Left colon (tissue), 2 donors: Measurements from ENCODE around the gene FBXO21. TPM values are rescaled to one million over a fixed set of nuclear protein-coding genes. Genes with fewer than 3 reads are reported as not detected.
A peak's percentile ranks its signal among the peaks of the same experiment; 100 is the strongest.
"Not testable (repeated sequence)": the region's sequence is repeated elsewhere in the genome, so short reads cannot be mapped to it uniquely, and the experiment has no call there.

Experiments used
- ATAC-seq: fragments of 200-7000 bp; cut with Tn5 transposase; one replicate; pipeline ENCODE4 v1.9.1; 2020; ENCODE audit warnings: mild to moderate bottlenecking, moderate library complexity
- DNase-seq, 2 donors: peaks; one replicate each; pipeline ENCODE4 v3.0.0-alpha.2; 2020
- intact Hi-C, 2 donors: fragments of 100-400 bp; cut with DNase I in 1 of 2; cut with micrococcal nuclease in 1 of 2; formaldehyde crosslinking; loops; one replicate each; pipeline versions ENCODE4 v1.11.2 to v1.14.0; 2022; cut with DNase I, micrococcal nuclease
- long read RNA-seq: library from polyadenylated mRNA; unstranded; transcript quantifications from one replicate; pipeline ENCODE4 v2.0.0, GENCODE V29; 2021
- total RNA-seq, 2 donors: library from RNA; stranded (reverse); fragmentation: NEBNext Ultra II Directional; extraction: Animal tissue kit (Norgen Biotek cat#: 25700); gene quantifications; one replicate each; pipeline ENCODE4 v1.2.1, GENCODE V29; 2021
- donor health status: DM: no; HTN: no; CAD: no.
- donor health status: DM: yes; HTN: yes; CAD: no.

Gene FBXO21
- 10 to 100 TPM; 28.1 to 30.2 TPM for total RNA-seq
- long read RNA-seq, full-length matches to known transcripts: 63 of 78 reads
- long read RNA-seq, partial matches to known transcripts: 8 of 78 reads
- long read RNA-seq, other reads (novel, unspliced or antisense): 7 of 78 reads

GRCh38 chr12:117190210-117190781, at the start of gene FBXO21:
Gene FBXO21, minus strand, starts transcription at chr12:117190470. Its CDS starts 14 bp downstream, at chr12:117190456.
- intact Hi-C loops: no loop called here
- DNase-seq (peak; percentile 84 to 94), ATAC-seq (peak; percentile 99)

GRCh38 chr12:117236456-117237001, 46.3 kb upstream of the FBXO21 start:
- DNase-seq: peak; percentile 43 to 90
- intact Hi-C loops: no loop called here
- peak; percentile 54 for ATAC-seq

- DNase-seq (no peak), ATAC-seq (no peak)
- intact Hi-C loops: no loop called here
These were observed 45.0 kb upstream of the FBXO21 start for GRCh38 chr12:117235261-117235660.

- DNase-seq (no peak), ATAC-seq (no peak)
- intact Hi-C loops: no loop called here
These were observed 44.2 kb upstream of the FBXO21 start for GRCh38 chr12:117234441-117234840.

- ATAC-seq: no peak
- no peak for DNase-seq
- intact Hi-C loops: no loop called here
These were observed 41.5 kb upstream of the FBXO21 start for GRCh38 chr12:117231750-117232149.

- DNase-seq: no peak
- ATAC-seq: no peak
- intact Hi-C loops: loop anchor here in 1 of 2 donors (10.0 kb wide), 1 partner anchor 607 kb away; no protein-coding TSS in a partner anchor
These were observed 38.0 kb upstream of the FBXO21 start for GRCh38 chr12:117228239-117228638.

GRCh38 chr12:117227000-117227653, 36.9 kb upstream of the FBXO21 start:
- DNase-seq (no peak), ATAC-seq (no peak)
- intact Hi-C loops: loop anchor here in 1 of 2 donors (10.0 kb wide), 1 partner anchor 608 kb away; no protein-coding TSS in a partner anchor

- DNase-seq (no peak), ATAC-seq (no peak)
- intact Hi-C loops: loop anchor here in 1 of 2 donors (10.0 kb wide), 1 partner anchor 608 kb away; no protein-coding TSS in a partner anchor
These were observed 36.2 kb upstream of the FBXO21 start for GRCh38 chr12:117226505-117226904.

- DNase-seq (no peak), ATAC-seq (no peak)
- intact Hi-C loops: loop anchor here in 1 of 2 donors (10.0 kb wide), 1 partner anchor 610 kb away; no protein-coding TSS in a partner anchor
These were observed 34.9 kb upstream of the FBXO21 start for GRCh38 chr12:117225179-117225578.

GRCh38 chr12:117220947-117221346, 30.7 kb upstream of the FBXO21 start:
- ATAC-seq, DNase-seq: not testable (repeated sequence)
- intact Hi-C loops: loop anchor here in 1 of 2 donors (10.0 kb wide), 1 partner anchor 614 kb away; no protein-coding TSS in a partner anchor

GRCh38 chr12:117218149-117218548, 27.9 kb upstream of the FBXO21 start:
- no peak for DNase-seq
- intact Hi-C loops: loop anchor here in 1 of 2 donors (10.0 kb wide), 1 partner anchor 627 kb away; no protein-coding TSS in a partner anchor
- no peak for ATAC-seq

- intact Hi-C loops: loop anchor here in 1 of 2 donors (10.0 kb wide), 1 partner anchor 628 kb away; no protein-coding TSS in a partner anchor
- no peak for ATAC-seq
- no peak for DNase-seq
These were observed 26.4 kb upstream of the FBXO21 start for GRCh38 chr12:117216686-117217085.

GRCh38 chr12:117214797-117215196, 24.5 kb upstream of the FBXO21 start:
- intact Hi-C loops: loop anchor here in 1 of 2 donors (10.0 kb wide), 1 partner anchor 630 kb away; no protein-coding TSS in a partner anchor
- DNase-seq: no peak
- no peak for ATAC-seq

- no peak for ATAC-seq
- intact Hi-C loops: loop anchor here in 1 of 2 donors (10.0 kb wide), 1 partner anchor 631 kb away; no protein-coding TSS in a partner anchor
These were observed 23.1 kb upstream of the FBXO21 start for GRCh38 chr12:117213295-117213808.

GRCh38 chr12:117212563-117213190, 22.4 kb upstream of the FBXO21 start:
- peak in 1 of 2 donors; percentile 73 for DNase-seq
- ATAC-seq: peak; percentile 65
- intact Hi-C loops: loop anchor here in 1 of 2 donors (10.0 kb wide), 1 partner anchor 632 kb away; no protein-coding TSS in a partner anchor

More at GRCh38 chr12:117213295-117213808, 23.1 kb upstream of the FBXO21 start:
- DNase-seq: no peak

- intact Hi-C loops: loop anchor here in 1 of 2 donors (10.0 kb wide), 1 partner anchor 634 kb away; no protein-coding TSS in a partner anchor
- ATAC-seq (no peak), DNase-seq (no peak)
These were observed 20.1 kb upstream of the FBXO21 start for GRCh38 chr12:117210266-117210918.

GRCh38 chr12:117209626-117210025, 19.4 kb upstream of the FBXO21 start:
- no peak for DNase-seq
- no peak for ATAC-seq
- intact Hi-C loops: loop anchor here in 1 of 2 donors (10.0 kb wide), 1 partner anchor 635 kb away; no protein-coding TSS in a partner anchor
